CD4-positive, CD25-positive, alpha-beta regulatory T cell (primary cell): ENCODE data around the gene CNOT6L. TPM values are rescaled to one million over a fixed set of nuclear protein-coding genes. Genes with fewer than 3 reads are reported as not detected.
A peak's percentile ranks its signal among the peaks of the same experiment; 100 is the strongest.

ENCODE experiments used
- ATAC-seq, 2 donors: fragments of 150-1000 bp; cut with Tn5 transposase; one replicate each; pipeline ENCODE4 v1.10.0; 2021; ENCODE audit warnings: low read depth in 2 of 2, moderate number of reproducible peaks in 2 of 2, moderate library complexity in 1 of 2
- DNase-seq, 3 donors: peaks; one replicate each; pipeline versions ENCODE4 v3.0.0 to v3.0.0-alpha.2; 2012 to 2022; ENCODE audit warnings: mixed read lengths in 1 of 3
- H3K27ac ChIP-seq: one replicate; pipeline ENCODE4 v1.7.0; 2013; ENCODE audit warnings: mild to moderate bottlenecking, low read length; ENCODE audit not compliant: insufficient read depth, poor library complexity, severe bottlenecking
- H3K27me3 ChIP-seq: one replicate; pipeline ENCODE4 v1.7.0; 2013; ENCODE audit warnings: low read length; ENCODE audit not compliant: control insufficient read depth, insufficient read depth
- H3K36me3 ChIP-seq: one replicate; pipeline ENCODE4 v1.7.0; 2013; ENCODE audit warnings: mild to moderate bottlenecking, low read length, moderate library complexity; ENCODE audit not compliant: control insufficient read depth, insufficient read depth
- H3K4me1 ChIP-seq: 2 replicates; pipeline ENCODE4 v1.7.0; 2013; ENCODE audit warnings: mild to moderate bottlenecking, low read length; ENCODE audit not compliant: insufficient read depth, control insufficient read depth, poor library complexity, severe bottlenecking
- H3K4me3 ChIP-seq: one replicate; pipeline ENCODE4 v1.7.0; 2013; ENCODE audit warnings: low read depth, mild to moderate bottlenecking, low read length, moderate library complexity
- H3K9me3 ChIP-seq, 2 experiments: 1 replicate in 1 of 2; 2 replicates in 1 of 2; pipeline ENCODE4 v1.7.0; 2013; ENCODE audit warnings: low read length in 2 of 2, mild to moderate bottlenecking in 1 of 2, moderate library complexity in 1 of 2; ENCODE audit not compliant: control insufficient read depth in 2 of 2
- H3K27ac Mint-ChIP-seq, 3 donors: one replicate each; pipeline ENCODE4 v1.8.0; 2020 to 2022; ENCODE audit warnings: mild to moderate bottlenecking in 3 of 3, mixed read lengths in 3 of 3, moderate library complexity in 2 of 3
- H3K27me3 Mint-ChIP-seq: one replicate; pipeline ENCODE4 v1.8.0; 2022; ENCODE audit warnings: mild to moderate bottlenecking, mixed read lengths
- H3K36me3 Mint-ChIP-seq: one replicate; pipeline ENCODE4 v1.8.0; 2020; ENCODE audit warnings: mixed read lengths
- H3K4me1 Mint-ChIP-seq, 4 donors: one replicate each; pipeline ENCODE4 v1.8.0; 2020 to 2022; ENCODE audit warnings: mixed read lengths in 4 of 4, mild to moderate bottlenecking in 1 of 4
- H3K4me3 Mint-ChIP-seq, 4 donors: one replicate each; pipeline ENCODE4 v1.8.0; 2020 to 2022; ENCODE audit warnings: mild to moderate bottlenecking in 4 of 4, mixed read lengths in 4 of 4, moderate library complexity in 3 of 4
- H3K9me3 Mint-ChIP-seq, 7 donors: one replicate each; pipeline ENCODE4 v1.8.0; 2020 to 2022; ENCODE audit warnings: mixed read lengths in 7 of 7, mild to moderate bottlenecking in 3 of 7, moderate library complexity in 2 of 7
- polyA plus RNA-seq, 4 donors: library from polyadenylated mRNA; unstranded; fragments of 300-500 nt; fragmentation: Illumina TruSeq; gene quantifications; one replicate each; pipeline ENCODE4 v1.2.3, GENCODE V29; 2021
- total RNA-seq: library from RNA; stranded (reverse); gene quantifications from one replicate; pipeline ENCODE4 v1.2.3, GENCODE V29; 2022

CNOT6L gene
- total and polyA plus RNA-seq, 5 donors from 2014 or later, result 44.1 to 237 (median 54.2) TPM

- peaks cover 7% of the 10 kb centered on the region for H3K36me3 ChIP-seq
- no peak for DNase-seq
- no peaks in the 10 kb centered on the region for H3K9me3 ChIP-seq
- peaks cover 0 to 2% (median 0%) of the 10 kb centered on the region in 7 donors for H3K9me3 Mint-ChIP-seq
- peak overlapping the region in 1 of 4 donors; percentile 0 for H3K4me3 Mint-ChIP-seq
- peaks cover 10 to 20% (median 17%) of the 10 kb centered on the region in 4 donors for H3K4me1 Mint-ChIP-seq
- H3K4me3 ChIP-seq, result no peak overlapping the region
- H3K27ac ChIP-seq, result no peak overlapping the region
- peaks cover 33% of the 10 kb centered on the region for H3K36me3 Mint-ChIP-seq
- H3K27me3 ChIP-seq, result no peaks in the 10 kb centered on the region
- H3K27ac Mint-ChIP-seq, result peak overlapping the region in 1 of 3 donors; percentile 47
- ATAC-seq, result no peak
- H3K27me3 Mint-ChIP-seq, result no peaks in the 10 kb centered on the region
- H3K4me1 ChIP-seq, result no peaks in the 10 kb centered on the region
Measured at GRCh38 chr4:77711469-77711868, 107.7 kb downstream of the CNOT6L start.

GRCh38 chr4:77710684-77711083, 108.5 kb downstream of the CNOT6L start:
- Histone ChIP-seq H3K4me1 (no peaks in the 10 kb centered on the region), H3K9me3 (no peaks in the 10 kb centered on the region), H3K27me3 (no peaks in the 10 kb centered on the region), H3K4me3 (no peak overlapping the region), H3K36me3 (peaks cover 5% of the 10 kb centered on the region), H3K27ac (no peak overlapping the region)
- no peak for ATAC-seq
- Mint-ChIP-seq H3K27ac (peak overlapping the region in 1 of 3 donors; percentile 31), H3K36me3 (peaks cover 28% of the 10 kb centered on the region), H3K4me1 (peaks cover 2 to 12% (median 9%) of the 10 kb centered on the region in 4 donors), H3K4me3 (no peak overlapping the region), H3K9me3 (peaks cover 0 to 2% (median 0%) of the 10 kb centered on the region in 7 donors), H3K27me3 (no peaks in the 10 kb centered on the region)
- no peak for DNase-seq

GRCh38 chr4:77710059-77710458, 109.1 kb downstream of the CNOT6L start:
- no peak overlapping the region for H3K27ac Mint-ChIP-seq
- H3K4me3 Mint-ChIP-seq, result no peak overlapping the region
- Histone ChIP-seq H3K36me3 (peaks cover 5% of the 10 kb centered on the region), H3K4me3 (no peak overlapping the region), H3K27ac (no peak overlapping the region), H3K9me3 (no peaks in the 10 kb centered on the region), H3K27me3 (no peaks in the 10 kb centered on the region), H3K4me1 (no peaks in the 10 kb centered on the region)
- peaks cover 26% of the 10 kb centered on the region for H3K36me3 Mint-ChIP-seq
- peaks cover 0 to 9% (median 5%) of the 10 kb centered on the region in 4 donors for H3K4me1 Mint-ChIP-seq
- DNase-seq (no peak), ATAC-seq (no peak)
- H3K27me3 Mint-ChIP-seq, result no peaks in the 10 kb centered on the region
- peaks cover 0 to 2% (median 0%) of the 10 kb centered on the region in 7 donors for H3K9me3 Mint-ChIP-seq

GRCh38 chr4:77706717-77707116, 112.5 kb downstream of the CNOT6L start:
- H3K9me3 Mint-ChIP-seq, result no peaks in the 10 kb centered on the region
- H3K27ac ChIP-seq, result no peak overlapping the region
- H3K27me3 ChIP-seq, result peaks cover under 1% of the 10 kb centered on the region
- no peaks in the 10 kb centered on the region for H3K4me1 ChIP-seq
- H3K4me3 ChIP-seq, result no peak overlapping the region
- no peaks in the 10 kb centered on the region for H3K36me3 ChIP-seq
- no peaks in the 10 kb centered on the region for H3K4me1 Mint-ChIP-seq
- H3K9me3 ChIP-seq, result no peaks in the 10 kb centered on the region
- DNase-seq (no peak), ATAC-seq (no peak)
- H3K27me3 Mint-ChIP-seq, result no peaks in the 10 kb centered on the region
- no peak overlapping the region for H3K27ac Mint-ChIP-seq
- H3K4me3 Mint-ChIP-seq, result no peak overlapping the region
- peaks cover 13% of the 10 kb centered on the region for H3K36me3 Mint-ChIP-seq

GRCh38 chr4:77703666-77704065, 115.5 kb downstream of the CNOT6L start:
- H3K9me3 ChIP-seq, result no peaks in the 10 kb centered on the region
- DNase-seq (no peak), ATAC-seq (no peak)
- no peak overlapping the region for H3K27ac ChIP-seq
- no peaks in the 10 kb centered on the region for H3K36me3 ChIP-seq
- Mint-ChIP-seq H3K4me3 (no peak overlapping the region), H3K4me1 (no peaks in the 10 kb centered on the region), H3K27me3 (peaks cover 6% of the 10 kb centered on the region), H3K36me3 (no peaks in the 10 kb centered on the region), H3K27ac (no peak overlapping the region), H3K9me3 (no peaks in the 10 kb centered on the region)
- H3K4me3 ChIP-seq, result no peak overlapping the region
- H3K4me1 ChIP-seq, result no peaks in the 10 kb centered on the region
- H3K27me3 ChIP-seq, result peaks cover 7% of the 10 kb centered on the region

GRCh38 chr4:77701121-77701520, 118.0 kb downstream of the CNOT6L start:
- ATAC-seq, result no peak
- H3K4me3 ChIP-seq, result no peak overlapping the region
- peaks cover 7% of the 10 kb centered on the region for H3K27me3 ChIP-seq
- H3K36me3 ChIP-seq, result no peaks in the 10 kb centered on the region
- Mint-ChIP-seq H3K36me3 (no peaks in the 10 kb centered on the region), H3K27ac (no peak overlapping the region), H3K27me3 (peaks cover 6% of the 10 kb centered on the region), H3K4me1 (peaks cover 0 to 1% (median 0%) of the 10 kb centered on the region in 4 donors), H3K4me3 (no peak overlapping the region), H3K9me3 (no peaks in the 10 kb centered on the region)
- no peak overlapping the region for H3K27ac ChIP-seq
- H3K4me1 ChIP-seq, result no peaks in the 10 kb centered on the region
- H3K9me3 ChIP-seq, result no peaks in the 10 kb centered on the region
- no peak for DNase-seq

GRCh38 chr4:77699731-77700210, 119.4 kb downstream of the CNOT6L start:
- ATAC-seq (no peak), DNase-seq (no peak)
- peaks cover 0 to 2% (median 0%) of the 10 kb centered on the region in 4 donors for H3K4me1 Mint-ChIP-seq
- H3K9me3 ChIP-seq, result no peaks in the 10 kb centered on the region
- H3K4me1 ChIP-seq, result no peaks in the 10 kb centered on the region
- H3K36me3 ChIP-seq, result no peaks in the 10 kb centered on the region
- H3K4me3 Mint-ChIP-seq, result no peak overlapping the region
- H3K36me3 Mint-ChIP-seq, result no peaks in the 10 kb centered on the region
- peaks cover 7% of the 10 kb centered on the region for H3K27me3 ChIP-seq
- no peak overlapping the region for H3K27ac Mint-ChIP-seq
- peaks cover 6% of the 10 kb centered on the region for H3K27me3 Mint-ChIP-seq
- H3K9me3 Mint-ChIP-seq, result no peaks in the 10 kb centered on the region
- H3K27ac ChIP-seq, result no peak overlapping the region
- no peak overlapping the region for H3K4me3 ChIP-seq

GRCh38 chr4:77697860-77698590, 121.1 kb downstream of the CNOT6L start:
- H3K9me3 ChIP-seq, result no peaks in the 10 kb centered on the region
- no peaks in the 10 kb centered on the region for H3K36me3 ChIP-seq
- H3K9me3 Mint-ChIP-seq, result no peaks in the 10 kb centered on the region
- DNase-seq (peak in 1 of 3 donors; percentile 35), ATAC-seq (no peak)
- H3K4me3 ChIP-seq, result no peak overlapping the region
- H3K27ac Mint-ChIP-seq, result no peak overlapping the region
- peaks cover 6% of the 10 kb centered on the region for H3K27me3 Mint-ChIP-seq
- H3K4me3 Mint-ChIP-seq, result no peak overlapping the region
- no peaks in the 10 kb centered on the region for H3K36me3 Mint-ChIP-seq
- H3K4me1 Mint-ChIP-seq, result peaks cover 0 to 2% (median 0%) of the 10 kb centered on the region in 4 donors
- peaks cover 7% of the 10 kb centered on the region for H3K27me3 ChIP-seq
- H3K27ac ChIP-seq, result no peak overlapping the region
- no peaks in the 10 kb centered on the region for H3K4me1 ChIP-seq
